H9 (cell line): Measurements from ENCODE around the gene TENT5A. TPM values are rescaled to one million over a fixed set of nuclear protein-coding genes. Genes with fewer than 3 reads are reported as not detected.

Experiments used
- DNase-seq: peaks from one replicate; pipeline ENCODE4 v3.0.0-alpha.2; 2017
- H2AFZ ChIP-seq: one replicate; pipeline ENCODE4 v1.6.1; 2013; ENCODE audit warnings: mild to moderate bottlenecking, low read length, control low read depth, moderate library complexity
- H2AK5ac ChIP-seq: 2 replicates; pipeline ENCODE4 v1.6.1; 2013; ENCODE audit warnings: low read length, control low read depth, mixed read lengths; ENCODE audit not compliant: insufficient read length
- H2BK120ac ChIP-seq: one replicate; pipeline ENCODE4 v1.6.1; 2013; ENCODE audit warnings: low read depth, mild to moderate bottlenecking, low read length, control low read depth, inconsistent platforms; ENCODE audit not compliant: poor library complexity, severe bottlenecking
- H2BK12ac ChIP-seq: 2 replicates; pipeline ENCODE4 v1.6.1; 2013; ENCODE audit warnings: low read length, control low read depth, mixed read lengths, low read depth; ENCODE audit not compliant: insufficient read length
- H2BK15ac ChIP-seq: 2 replicates; pipeline ENCODE4 v1.6.1; 2013; ENCODE audit warnings: low read depth, low read length, control low read depth
- H2BK20ac ChIP-seq: one replicate; pipeline ENCODE4 v1.6.1; 2013; ENCODE audit warnings: low read depth, mild to moderate bottlenecking, low read length, control low read depth, inconsistent platforms; ENCODE audit not compliant: poor library complexity, severe bottlenecking
- H2BK5ac ChIP-seq: 2 replicates; pipeline ENCODE4 v1.6.1; 2013; ENCODE audit warnings: low read length, control low read depth, mixed read lengths; ENCODE audit not compliant: insufficient read length
- H3K14ac ChIP-seq: 2 replicates; pipeline ENCODE4 v1.6.1; 2013; ENCODE audit warnings: low read length, control low read depth; ENCODE audit not compliant: insufficient read depth
- H3K18ac ChIP-seq: 2 replicates; pipeline ENCODE4 v1.6.1; 2013; ENCODE audit warnings: low read depth, mild to moderate bottlenecking, mixed read lengths, low read length, control low read depth; ENCODE audit not compliant: insufficient read length
- H3K23ac ChIP-seq: 2 replicates; pipeline ENCODE4 v1.6.1; 2013; ENCODE audit warnings: low read length, control low read depth, mixed read lengths, low read depth; ENCODE audit not compliant: insufficient read length
- H3K23me2 ChIP-seq: 2 replicates; pipeline ENCODE4 v1.6.1; 2013; ENCODE audit warnings: low read depth, mild to moderate bottlenecking, mixed read lengths, low read length, control low read depth; ENCODE audit not compliant: insufficient read length, poor library complexity, severe bottlenecking
- H3K27ac ChIP-seq: 2 replicates; pipeline ENCODE4 v1.5.1; 2013; ENCODE audit warnings: low read length, control low read depth, mixed read lengths, low read depth; ENCODE audit not compliant: insufficient read length
- H3K27me3 ChIP-seq: 2 replicates; pipeline ENCODE4 v1.6.1; 2013; ENCODE audit warnings: low read length, control low read depth, inconsistent platforms; ENCODE audit not compliant: insufficient read depth
- H3K4ac ChIP-seq: 2 replicates; pipeline ENCODE4 v1.6.1; 2013; ENCODE audit warnings: low read depth, mild to moderate bottlenecking, control low read depth, inconsistent platforms, low read length, moderate library complexity
- H3K4me1 ChIP-seq: 2 replicates; pipeline ENCODE4 v1.6.1; 2013; ENCODE audit warnings: low read length, control low read depth, inconsistent platforms; ENCODE audit not compliant: insufficient read depth
- H3K4me2 ChIP-seq: 2 replicates; pipeline ENCODE4 v1.6.1; 2013; ENCODE audit warnings: low read length, control low read depth, mixed read lengths; ENCODE audit not compliant: insufficient read length, insufficient read depth
- H3K56ac ChIP-seq: 2 replicates; pipeline ENCODE4 v1.6.1; 2013; ENCODE audit warnings: low read depth, mild to moderate bottlenecking, mixed read lengths, low read length, control low read depth; ENCODE audit not compliant: insufficient read length
- H3K79me1 ChIP-seq: 2 replicates; pipeline ENCODE4 v1.6.1; 2013; ENCODE audit warnings: low read depth, mild to moderate bottlenecking, moderate library complexity, low read length, control low read depth, inconsistent platforms; ENCODE audit not compliant: insufficient read depth, poor library complexity, severe bottlenecking
- H3K79me2 ChIP-seq: 2 replicates; pipeline ENCODE4 v1.6.1; 2013; ENCODE audit warnings: low read length, control low read depth, inconsistent platforms; ENCODE audit not compliant: insufficient read depth
- H3K9ac ChIP-seq: 2 replicates; pipeline ENCODE4 v1.6.1; 2013; ENCODE audit warnings: low read length, control low read depth, mixed read lengths; ENCODE audit not compliant: insufficient read length; ENCODE audit errors: extremely low read depth
- H3K9me3 ChIP-seq: one replicate; pipeline ENCODE4 v1.6.1; 2013; ENCODE audit warnings: low read depth, low read length, inconsistent platforms; ENCODE audit not compliant: control insufficient read depth
- H3T11ph ChIP-seq: one replicate; pipeline ENCODE4 v1.6.1; 2013; ENCODE audit warnings: mild to moderate bottlenecking, low read length, control low read depth, inconsistent platforms
- H4K20me1 ChIP-seq: one replicate; pipeline ENCODE4 v1.6.1; 2013; ENCODE audit not compliant: control insufficient read depth, insufficient read length, insufficient read depth
- H4K5ac ChIP-seq: 2 replicates; pipeline ENCODE4 v1.6.1; 2013; ENCODE audit warnings: low read depth, mild to moderate bottlenecking, mixed read lengths, low read length, control low read depth; ENCODE audit not compliant: insufficient read length
- H4K8ac ChIP-seq: replicated peaks from 2 replicates; pipeline ENCODE4 v1.6.1; 2013; ENCODE audit warnings: low read length, control low read depth, mixed read lengths, low read depth; ENCODE audit not compliant: insufficient read length
- H4K91ac ChIP-seq: 2 replicates; pipeline ENCODE4 v1.6.1; 2013; ENCODE audit warnings: low read depth, mild to moderate bottlenecking, moderate library complexity, mixed read lengths, low read length, control low read depth; ENCODE audit not compliant: insufficient read length
- H3K27ac Mint-ChIP-seq, 3 experiments: 2 replicates in 2 of 3; 3 replicates in 1 of 3; pipeline ENCODE4 v1.8.0; 2020 to 2021; ENCODE audit warnings: mixed read lengths in 3 of 3, mild to moderate bottlenecking in 1 of 3, moderate library complexity in 1 of 3
- H3K27me3 Mint-ChIP-seq: 2 replicates; pipeline ENCODE4 v1.8.0; 2021; ENCODE audit warnings: low read depth, mild to moderate bottlenecking, moderate library complexity, mixed read lengths
- H3K36me3 Mint-ChIP-seq, 3 experiments: 2 replicates in 2 of 3; 3 replicates in 1 of 3; pipeline ENCODE4 v1.8.0; 2020 to 2021; ENCODE audit warnings: low read depth in 3 of 3, mixed read lengths in 3 of 3; ENCODE audit not compliant: insufficient read depth in 1 of 3
- H3K4me1 Mint-ChIP-seq, 2 experiments: 2 replicates each; pipeline ENCODE4 v1.8.0; 2020; ENCODE audit warnings: mixed read lengths in 2 of 2
- H3K4me3 Mint-ChIP-seq, 2 experiments: 2 replicates in 1 of 2; 3 replicates in 1 of 2; pipeline ENCODE4 v1.8.0; 2020 to 2021; ENCODE audit warnings: mild to moderate bottlenecking in 2 of 2, mixed read lengths in 2 of 2, moderate library complexity in 1 of 2
- H3K9me3 Mint-ChIP-seq, 2 experiments: 2 replicates in 1 of 2; 3 replicates in 1 of 2; pipeline ENCODE4 v1.8.0; 2020; ENCODE audit warnings: mild to moderate bottlenecking in 2 of 2, mixed read lengths in 2 of 2, moderate library complexity in 1 of 2
- total RNA-seq: library from RNA; stranded (reverse); gene quantifications from 2 replicates; pipeline ENCODE4 v1.2.1, GENCODE V29; 2021
- TF ChIP-seq, protein P1 (sequence below): fragments of 200-600 bp; sonication (generic); conservative IDR thresholded peaks from 3 replicates; pipeline ENCODE4 v1.8.0; 2021; ENCODE audit warnings: antibody characterized with exemption, mild to moderate bottlenecking

Gene TENT5A
- total RNA-seq, 1 experiment from 2014 or later = 1.4 TPM

DNA sequence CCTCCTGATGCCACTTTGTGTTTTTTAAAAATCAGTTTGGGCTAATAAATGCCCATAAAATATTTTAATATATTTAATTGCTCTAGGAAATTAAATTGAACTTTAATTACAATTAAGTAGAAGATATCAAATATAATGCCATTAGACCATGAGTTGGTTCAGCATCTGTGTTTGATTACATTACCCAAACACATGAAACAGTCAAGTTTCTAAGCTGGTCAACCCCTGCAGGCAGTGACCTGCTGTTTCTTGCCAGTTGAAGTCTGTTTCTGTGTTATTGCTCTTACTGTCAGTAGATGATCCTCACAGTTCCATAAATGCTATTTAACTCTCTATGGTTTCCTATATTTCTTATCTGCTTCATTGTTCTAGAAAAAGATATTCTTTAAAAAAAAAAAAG is 9.7 kb upstream of the TENT5A start:
- no peak overlapping the region for H2BK15ac ChIP-seq
- TF ChIP-seq, protein P1, sequence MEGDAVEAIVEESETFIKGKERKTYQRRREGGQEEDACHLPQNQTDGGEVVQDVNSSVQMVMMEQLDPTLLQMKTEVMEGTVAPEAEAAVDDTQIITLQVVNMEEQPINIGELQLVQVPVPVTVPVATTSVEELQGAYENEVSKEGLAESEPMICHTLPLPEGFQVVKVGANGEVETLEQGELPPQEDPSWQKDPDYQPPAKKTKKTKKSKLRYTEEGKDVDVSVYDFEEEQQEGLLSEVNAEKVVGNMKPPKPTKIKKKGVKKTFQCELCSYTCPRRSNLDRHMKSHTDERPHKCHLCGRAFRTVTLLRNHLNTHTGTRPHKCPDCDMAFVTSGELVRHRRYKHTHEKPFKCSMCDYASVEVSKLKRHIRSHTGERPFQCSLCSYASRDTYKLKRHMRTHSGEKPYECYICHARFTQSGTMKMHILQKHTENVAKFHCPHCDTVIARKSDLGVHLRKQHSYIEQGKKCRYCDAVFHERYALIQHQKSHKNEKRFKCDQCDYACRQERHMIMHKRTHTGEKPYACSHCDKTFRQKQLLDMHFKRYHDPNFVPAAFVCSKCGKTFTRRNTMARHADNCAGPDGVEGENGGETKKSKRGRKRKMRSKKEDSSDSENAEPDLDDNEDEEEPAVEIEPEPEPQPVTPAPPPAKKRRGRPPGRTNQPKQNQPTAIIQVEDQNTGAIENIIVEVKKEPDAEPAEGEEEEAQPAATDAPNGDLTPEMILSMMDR = no peak
- no peaks in the 10 kb centered on the region for H3K79me2 ChIP-seq
- no peak overlapping the region for H3K56ac ChIP-seq
- no peak overlapping the region for H2AFZ ChIP-seq
- no peaks in the 10 kb centered on the region for H3K79me1 ChIP-seq
- H3K18ac ChIP-seq = no peak overlapping the region
- Mint-ChIP-seq H3K27me3 (no peaks in the 10 kb centered on the region), H3K9me3 (no peaks in the 10 kb centered on the region; a peak in 1 of 5 replicates), H3K4me1 (peaks cover 9 to 15% of the 10 kb centered on the region in 2 experiments), H3K36me3 (no peaks in the 10 kb centered on the region; a peak in 1 of 7 replicates), H3K27ac (no peak overlapping the region), H3K4me3 (no peak overlapping the region)
- H2BK120ac ChIP-seq = no peak overlapping the region
- no peak overlapping the region for H3K4me2 ChIP-seq
- no peak overlapping the region for H2BK12ac ChIP-seq
- H3K4ac ChIP-seq = no peak overlapping the region
- H4K8ac ChIP-seq = no peak overlapping the region
- no peak overlapping the region for H2BK5ac ChIP-seq
- no peaks in the 10 kb centered on the region for H4K20me1 ChIP-seq
- H2BK20ac ChIP-seq = no peak overlapping the region
- no peak overlapping the region for H2AK5ac ChIP-seq
- H3K14ac ChIP-seq = no peak overlapping the region
- no peak overlapping the region for H4K5ac ChIP-seq
- peaks cover 2% of the 10 kb centered on the region; the same call in 1 of the 2 replicates for H3K27me3 ChIP-seq
- no peak overlapping the region for H3K27ac ChIP-seq
- H3K9me3 ChIP-seq = no peaks in the 10 kb centered on the region
- H4K91ac ChIP-seq = no peak overlapping the region
- no peak overlapping the region for H3T11ph ChIP-seq
- H3K9ac ChIP-seq = no peak overlapping the region
- H3K4me1 ChIP-seq = no peaks in the 10 kb centered on the region
- H3K23me2 ChIP-seq = no peaks in the 10 kb centered on the region
- no peak for DNase-seq
- no peak overlapping the region for H3K23ac ChIP-seq
